Stimulated activated CD4-positive, alpha-beta T cell treated with anti-CD3 and anti-CD28 coated beads, Interleukin-15, amount 100 ng/mL, for 24 hours (primary cell): ENCODE data around the gene ACBD6.

Experiments
- DNase-seq: peaks from one replicate; pipeline ENCODE4 v3.0.0-alpha.2; 2020

Gene ACBD6

GRCh38 chr1:180287988-180288705 lies 214.2 kb downstream of the ACBD6 start:
- no peak for DNase-seq

DNA sequence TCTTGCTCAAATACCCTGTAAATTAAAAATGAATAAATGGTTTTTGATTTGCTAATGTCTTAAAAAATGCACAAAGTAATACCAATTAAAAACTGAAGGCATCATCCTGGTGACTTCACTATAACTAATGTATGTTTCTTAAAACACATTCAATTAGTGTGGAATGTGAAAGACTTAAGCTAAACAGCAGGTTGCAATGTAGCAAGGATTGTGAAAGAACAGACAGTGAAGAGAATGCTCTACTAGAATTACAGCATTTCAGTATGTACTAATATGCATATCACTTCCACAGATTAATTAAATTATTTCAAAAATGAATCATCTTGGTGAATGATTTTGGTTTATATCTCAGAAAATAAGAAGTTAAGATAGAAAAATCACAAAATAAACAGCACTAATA lies 216.0 kb downstream of the ACBD6 start:
- DNase-seq = no peak

GRCh38 chr1:180283098-180283497 lies 219.3 kb downstream of the ACBD6 start:
- DNase-seq = no peak

DNA sequence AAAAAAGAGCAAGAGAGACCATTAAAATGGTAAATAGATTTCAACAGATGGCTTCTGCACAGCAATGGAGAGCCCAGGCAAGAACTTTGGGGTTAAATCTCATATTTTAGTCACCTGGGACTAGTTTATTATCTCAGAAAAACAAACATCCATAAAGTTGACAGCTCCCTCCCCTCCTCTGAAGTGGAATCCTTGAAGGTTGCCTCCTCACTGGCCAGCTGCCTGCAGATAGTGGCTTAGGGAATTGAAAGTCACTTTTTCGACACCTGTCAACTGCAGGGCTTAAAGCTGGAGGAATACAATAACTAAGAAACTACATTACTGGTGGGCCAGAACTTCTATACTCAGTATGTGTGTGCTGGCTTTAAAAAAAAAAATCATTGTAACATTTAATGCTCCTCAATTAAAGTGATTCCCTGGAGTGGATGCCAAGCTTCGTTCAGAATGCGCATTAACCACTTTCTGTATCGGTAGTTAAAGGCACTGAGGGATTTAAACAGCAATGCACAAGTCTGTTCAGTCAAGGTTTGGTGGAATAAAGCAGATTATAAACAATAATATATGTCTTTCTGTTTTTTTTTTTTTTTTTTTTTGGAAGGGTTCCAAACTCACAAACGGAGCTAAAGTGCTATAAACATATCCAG lies 219.9 kb downstream of the ACBD6 start:
- DNase-seq = no peak

DNA sequence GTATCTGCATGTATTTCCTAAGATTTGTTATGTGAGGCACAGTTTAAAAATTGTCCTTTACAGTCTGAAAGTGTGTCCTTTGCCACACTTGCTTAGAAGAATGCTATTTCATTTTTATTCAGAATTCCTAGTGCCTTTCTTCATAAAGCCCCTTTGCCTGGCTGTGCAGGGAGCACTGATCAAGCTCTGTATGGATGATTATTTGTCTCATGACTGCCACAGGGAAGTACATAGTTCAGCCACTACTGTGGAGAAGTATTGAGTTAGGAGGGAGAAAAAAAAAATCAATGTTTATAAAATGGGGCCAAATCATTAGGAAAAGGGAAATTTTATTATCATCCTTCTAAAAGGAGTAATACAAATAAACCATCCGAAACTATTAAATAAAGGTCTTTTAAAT lies 220.9 kb downstream of the ACBD6 start:
- DNase-seq = no peak

DNA sequence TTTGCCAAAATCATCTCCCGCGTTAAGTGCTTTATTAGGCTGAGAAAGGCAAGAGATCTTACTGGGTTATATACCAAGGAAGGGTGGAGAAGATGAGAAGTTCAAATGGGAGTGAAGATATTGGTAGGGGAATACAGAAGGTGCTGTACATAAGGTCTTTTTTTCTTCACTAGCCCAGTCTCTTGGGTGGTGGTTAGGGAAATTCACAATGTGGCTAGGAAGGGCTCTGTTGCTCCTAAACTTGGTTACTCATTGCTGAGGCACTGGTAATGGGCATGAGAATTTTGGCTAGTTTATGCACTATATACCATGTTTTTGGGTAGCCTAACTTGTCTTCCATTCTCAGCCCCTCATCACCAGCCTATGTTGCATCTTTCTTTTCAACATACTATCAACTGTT lies 221.8 kb downstream of the ACBD6 start:
- no peak for DNase-seq

DNA sequence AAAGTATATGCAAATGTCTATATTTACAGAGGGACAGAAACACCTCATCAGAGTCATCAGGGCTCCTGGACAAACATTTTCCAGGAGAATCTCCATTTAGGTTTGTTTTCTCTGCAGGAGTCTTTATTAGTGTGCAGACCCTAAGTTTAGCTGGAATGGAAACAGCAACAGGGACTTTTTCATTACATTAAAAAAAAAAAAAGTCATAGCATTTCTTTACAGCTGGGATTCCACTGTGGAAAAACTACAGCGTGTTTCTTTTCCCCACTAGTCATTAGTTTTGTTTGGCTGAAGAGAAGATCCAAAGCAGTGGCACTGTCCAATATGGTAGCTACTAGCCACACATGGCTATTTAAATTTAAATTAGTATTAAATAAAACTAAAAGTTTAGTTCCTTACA lies 222.7 kb downstream of the ACBD6 start:
- no peak for DNase-seq

- no peak for DNase-seq
Observed at GRCh38 chr1:180278596-180279395, 223.6 kb downstream of the ACBD6 start.

DNA sequence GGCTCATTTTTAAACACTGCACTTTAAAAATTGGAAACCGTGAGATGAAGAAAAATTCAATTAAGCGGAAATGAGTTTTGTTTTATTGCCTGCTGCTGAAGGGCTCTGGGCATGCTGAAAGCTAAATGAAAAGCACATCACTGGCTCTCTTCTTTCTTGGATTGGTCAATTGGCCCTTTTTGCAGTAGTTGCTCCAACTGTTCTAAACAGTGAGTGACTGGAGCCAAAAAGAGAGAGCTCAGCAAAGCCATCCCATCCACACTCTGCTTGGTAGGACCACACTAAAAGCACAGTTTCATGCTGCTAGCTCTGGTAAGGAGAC lies 224.2 kb downstream of the ACBD6 start:
- no peak for DNase-seq

GRCh38 chr1:180277476-180278193 lies 224.7 kb downstream of the ACBD6 start:
- DNase-seq = no peak

GRCh38 chr1:180275726-180276125 lies 226.7 kb downstream of the ACBD6 start:
- DNase-seq = no peak

DNA sequence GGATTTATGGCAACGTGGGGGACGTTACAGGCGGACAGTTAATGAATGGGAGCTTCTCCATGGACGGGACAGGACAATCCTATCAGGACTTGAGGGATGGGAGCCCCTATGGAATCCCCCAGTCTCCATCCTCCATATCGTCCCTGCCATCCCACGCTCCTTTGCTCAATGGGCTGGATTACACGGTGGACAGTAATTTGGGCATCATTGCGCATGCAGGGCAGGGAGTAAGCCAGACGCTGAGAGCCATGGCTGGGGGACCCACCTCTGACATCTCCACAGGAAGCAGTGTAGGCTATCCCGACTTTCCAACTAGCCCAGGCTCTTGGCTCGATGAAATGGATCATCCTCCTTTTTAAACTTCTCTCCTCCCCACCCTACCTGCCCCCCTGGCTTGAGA lies 228.2 kb downstream of the ACBD6 start:
- DNase-seq = no peak

GRCh38 chr1:180273066-180273465 lies 229.3 kb downstream of the ACBD6 start:
- no peak for DNase-seq

DNA sequence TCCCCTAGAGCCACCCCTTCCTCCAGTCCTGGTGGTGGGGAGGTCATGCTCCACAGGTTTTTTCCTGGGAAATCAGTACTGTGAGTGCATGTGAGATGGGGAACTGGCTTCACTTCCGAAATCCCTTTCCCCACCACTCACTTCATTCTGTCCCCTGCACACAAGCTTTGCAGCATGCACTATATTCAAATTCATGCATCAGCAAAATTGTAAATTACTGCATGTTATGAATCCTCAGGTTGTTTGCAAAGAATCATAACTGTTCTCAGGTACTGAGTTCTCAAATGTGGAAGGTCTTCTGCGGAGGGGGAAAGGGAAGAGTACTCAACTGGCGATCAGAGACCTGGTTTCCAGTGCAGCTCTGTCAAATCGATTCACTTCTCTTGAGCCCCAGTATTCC lies 230.0 kb downstream of the ACBD6 start:
- DNase-seq = no peak

- no peak for DNase-seq
Observed at GRCh38 chr1:180271272-180272255, 230.8 kb downstream of the ACBD6 start.

GRCh38 chr1:180270530-180271271 lies 231.7 kb downstream of the ACBD6 start:
- DNase-seq = no peak

DNA sequence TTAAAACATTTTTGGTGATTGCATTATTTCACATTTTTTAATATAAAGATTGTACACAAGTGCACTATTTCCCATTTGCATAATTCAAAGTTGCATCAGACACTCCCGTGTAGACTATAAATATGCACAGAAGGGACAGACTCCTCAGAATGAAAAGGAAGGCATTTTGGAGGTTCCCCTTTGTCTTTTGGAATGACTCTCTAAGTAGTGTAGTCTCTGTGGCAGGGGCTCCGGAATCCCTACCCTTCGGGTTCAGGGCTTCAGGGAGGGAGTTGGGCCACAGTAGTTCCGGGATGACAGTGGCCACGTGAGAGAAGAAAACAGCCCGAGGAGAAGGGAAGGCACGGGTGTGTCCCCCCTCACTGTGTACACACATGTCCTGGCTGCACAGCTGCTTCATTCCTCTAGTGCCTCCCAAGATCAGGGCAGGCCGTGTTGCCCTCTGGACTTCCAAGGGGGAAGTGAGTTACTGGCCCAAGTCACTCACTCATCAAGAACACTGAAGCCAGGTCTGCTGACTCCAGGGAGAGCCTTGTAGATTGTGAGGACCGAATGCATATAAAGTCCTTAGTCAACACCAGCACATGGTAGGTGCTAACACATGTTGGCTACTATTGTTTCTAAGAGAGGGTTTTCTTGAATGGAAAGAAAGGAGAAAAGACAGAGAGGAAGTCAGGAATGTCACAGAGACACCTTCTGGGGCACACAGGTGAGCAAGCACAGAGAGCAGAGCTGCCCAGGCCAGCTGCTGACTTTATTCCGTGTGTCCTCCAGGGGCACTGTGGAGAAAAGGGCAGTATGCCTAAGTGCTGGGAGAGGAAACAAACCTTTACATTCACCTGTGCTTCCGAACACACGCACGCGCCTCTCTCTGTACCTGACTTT lies 232.5 kb downstream of the ACBD6 start:
- DNase-seq = no peak

DNA sequence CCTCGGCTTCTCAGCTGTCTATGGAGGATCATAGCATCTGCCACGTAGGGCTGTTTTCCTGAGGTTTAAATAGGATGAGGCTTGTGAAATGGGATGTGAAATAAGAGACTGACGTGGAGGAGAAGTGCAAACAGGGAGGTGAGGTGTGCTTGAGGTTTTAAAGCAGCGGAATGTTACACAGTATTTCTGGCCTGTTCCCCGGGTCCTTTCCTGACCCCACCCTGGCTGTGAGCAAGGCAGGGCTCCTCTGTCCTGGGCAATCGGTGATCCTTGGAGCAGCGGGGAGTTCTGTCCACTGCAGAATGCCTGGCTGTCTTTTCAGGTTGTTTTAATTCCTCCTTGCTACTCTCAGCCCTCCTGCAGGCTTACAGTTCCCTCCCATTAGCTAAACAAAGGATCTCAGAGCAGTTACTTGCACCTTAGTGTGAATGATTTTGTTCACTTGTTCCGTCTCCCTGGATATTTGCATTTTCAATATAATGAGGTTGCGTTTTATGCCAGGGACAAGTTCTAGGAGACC lies 233.8 kb downstream of the ACBD6 start:
- DNase-seq = no peak

GRCh38 chr1:180267761-180268555 lies 234.4 kb downstream of the ACBD6 start:
- DNase-seq = no peak
